HUES6 (cell line): ENCODE data around the gene DNAJC9.

Source experiments
- H3K27ac ChIP-seq: 2 replicates; pipeline ENCODE4 v1.7.0; 2013; ENCODE audit warnings: low read depth, mild to moderate bottlenecking, low read length, inconsistent platforms
- H3K27me3 ChIP-seq: 2 replicates; pipeline ENCODE4 v1.6.1; 2013; ENCODE audit warnings: low read length; ENCODE audit not compliant: control insufficient read depth, insufficient read depth
- H3K36me3 ChIP-seq: 2 replicates; pipeline ENCODE4 v1.6.1; 2013; ENCODE audit warnings: low read length; ENCODE audit not compliant: control insufficient read depth, insufficient read depth
- H3K4me1 ChIP-seq: 2 replicates; pipeline ENCODE4 v1.6.1; 2013; ENCODE audit warnings: low read length; ENCODE audit not compliant: control insufficient read depth, insufficient read depth
- H3K4me3 ChIP-seq: 2 replicates; pipeline ENCODE4 v1.5.1; 2013; ENCODE audit warnings: low read depth, low read length
- H3K9ac ChIP-seq: one replicate; pipeline ENCODE4 v1.6.1; 2013; ENCODE audit warnings: mild to moderate bottlenecking, low read length
- H3K9me3 ChIP-seq: 2 replicates; pipeline ENCODE4 v1.6.1; 2013; ENCODE audit warnings: low read depth, low read length; ENCODE audit not compliant: control insufficient read depth, insufficient read depth

DNAJC9 gene

DNA sequence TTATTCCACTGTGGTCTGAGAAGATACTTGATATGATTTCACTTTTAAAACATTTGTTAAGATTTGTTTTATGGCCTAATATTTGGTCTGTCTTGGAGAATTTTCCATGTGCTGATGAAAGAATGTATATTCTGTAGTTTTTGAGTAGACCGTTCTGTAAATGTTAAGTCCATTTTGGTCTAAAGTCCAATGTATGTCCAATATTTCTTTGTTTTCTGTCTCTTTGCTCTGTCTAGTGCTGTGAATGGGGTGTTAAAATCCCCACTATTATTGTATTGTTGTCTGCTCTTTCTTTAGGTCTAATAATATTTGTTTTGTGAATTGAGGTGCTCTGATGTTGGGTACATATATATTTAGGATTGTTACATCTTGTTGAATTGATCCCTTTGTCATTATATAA, 31.3 kb downstream of the DNAJC9 start:
- no peaks in the 10 kb centered on the region for H3K4me1 ChIP-seq

DNA sequence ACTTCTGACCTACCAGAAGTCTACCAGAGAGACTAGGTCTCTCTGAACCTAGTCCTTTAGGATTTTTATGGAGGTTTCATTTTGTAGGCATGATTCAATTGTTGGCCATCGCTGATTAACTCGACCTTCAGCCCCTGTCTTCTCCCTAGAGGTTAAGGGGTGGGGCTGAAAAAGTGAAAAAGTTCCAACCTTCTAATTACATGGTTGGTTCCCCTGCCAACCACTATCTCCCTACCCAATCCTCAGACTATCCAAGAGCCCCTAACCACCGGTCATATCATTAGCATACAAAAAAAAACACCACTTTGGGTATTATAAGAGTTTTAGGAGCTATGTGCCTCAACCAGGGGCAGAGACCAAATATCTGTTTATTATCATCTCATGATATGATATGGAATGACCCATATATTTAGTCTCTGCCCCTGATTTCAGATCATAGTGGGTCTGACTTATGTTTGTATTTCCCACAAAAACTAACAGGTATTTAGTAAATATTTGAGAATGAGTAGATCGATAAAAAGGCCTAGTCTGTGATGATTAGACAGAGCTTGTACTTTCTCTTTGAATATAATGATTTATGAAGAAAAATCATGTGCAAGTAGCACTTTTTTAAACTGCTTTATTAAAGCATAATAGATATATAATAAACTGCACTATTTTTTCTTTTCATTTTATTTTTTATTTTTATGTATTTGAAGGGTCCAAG, 35.8 kb downstream of the DNAJC9 start:
- no peak overlapping the region for H3K27ac ChIP-seq
- no peaks in the 10 kb centered on the region for H3K27me3 ChIP-seq
- no peaks in the 10 kb centered on the region for H3K4me1 ChIP-seq
- peaks cover 13% of the 10 kb centered on the region for H3K9me3 ChIP-seq
- H3K9ac ChIP-seq = no peak overlapping the region
- H3K4me3 ChIP-seq = no peak overlapping the region
- peaks cover 22% of the 10 kb centered on the region for H3K36me3 ChIP-seq

More for the DNA sequence above, 31.3 kb downstream of the DNAJC9 start:
- Histone ChIP-seq H3K36me3 (peaks cover 14% of the 10 kb centered on the region), H3K4me3 (no peak overlapping the region), H3K27ac (no peak overlapping the region), H3K9ac (no peak overlapping the region), H3K27me3 (no peaks in the 10 kb centered on the region), H3K9me3 (no peaks in the 10 kb centered on the region)

DNA sequence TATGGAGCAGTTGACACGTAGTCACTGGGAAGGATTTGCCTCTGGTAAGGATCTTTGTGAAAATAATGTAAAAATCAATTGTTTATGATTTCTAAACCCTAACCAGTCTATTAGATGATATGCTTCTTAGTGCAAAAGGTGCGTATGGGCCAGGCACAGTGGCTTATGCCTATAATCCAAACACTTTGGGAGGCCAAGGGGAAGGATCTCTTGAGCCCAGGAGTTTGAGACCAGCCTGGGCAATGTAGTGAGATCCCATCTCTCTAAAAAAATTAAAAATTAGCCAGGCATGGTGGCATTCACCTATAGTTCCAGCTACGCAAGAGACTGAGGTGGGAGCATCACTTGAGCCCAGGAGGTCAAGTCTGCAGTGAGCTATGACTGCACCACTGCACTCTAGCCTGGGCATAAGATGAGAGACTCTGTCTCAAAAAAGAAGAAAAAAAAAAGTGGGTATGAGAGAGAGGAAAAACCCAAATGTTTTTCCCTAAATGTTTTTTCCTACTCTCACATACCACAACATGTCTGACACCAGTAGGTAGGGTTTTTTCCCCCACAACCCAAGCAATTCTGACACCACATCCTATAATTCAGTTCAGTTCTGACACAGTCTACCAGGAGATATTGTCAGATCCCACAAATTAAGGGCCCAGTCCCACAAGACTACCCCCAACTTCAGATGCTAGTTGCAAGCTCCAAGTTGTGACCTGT, 36.5 kb downstream of the DNAJC9 start:
- Histone ChIP-seq H3K36me3 (peaks cover 23% of the 10 kb centered on the region), H3K4me1 (no peaks in the 10 kb centered on the region), H3K9ac (no peak overlapping the region), H3K9me3 (peaks cover 20% of the 10 kb centered on the region), H3K27ac (no peak overlapping the region), H3K27me3 (no peaks in the 10 kb centered on the region), H3K4me3 (no peak overlapping the region)

DNA sequence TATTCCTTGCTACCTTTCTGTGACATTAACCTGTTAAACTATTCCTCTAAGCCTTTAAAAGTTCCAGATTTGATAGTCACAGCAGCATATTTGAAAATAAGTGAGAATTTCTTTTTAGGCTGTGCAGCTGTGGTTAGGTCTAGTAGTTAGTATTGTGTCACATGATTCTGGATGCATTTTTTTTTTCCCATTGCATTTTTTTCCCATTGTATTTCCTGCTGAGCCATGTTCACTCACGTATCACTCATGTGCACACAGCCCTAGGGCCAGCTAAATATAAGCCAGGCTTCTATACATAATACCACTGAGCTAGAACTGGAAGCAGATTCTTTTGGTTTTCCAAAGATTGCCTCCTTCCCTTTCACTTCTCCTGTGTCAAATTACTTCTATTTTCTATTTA, 37.4 kb downstream of the DNAJC9 start:
- no peaks in the 10 kb centered on the region for H3K4me1 ChIP-seq
- H3K9ac ChIP-seq = no peak overlapping the region
- H3K4me3 ChIP-seq = no peak overlapping the region
- peaks cover 27% of the 10 kb centered on the region for H3K9me3 ChIP-seq
- H3K27me3 ChIP-seq = no peaks in the 10 kb centered on the region
- H3K36me3 ChIP-seq = peaks cover 26% of the 10 kb centered on the region
- H3K27ac ChIP-seq = no peak overlapping the region

DNA sequence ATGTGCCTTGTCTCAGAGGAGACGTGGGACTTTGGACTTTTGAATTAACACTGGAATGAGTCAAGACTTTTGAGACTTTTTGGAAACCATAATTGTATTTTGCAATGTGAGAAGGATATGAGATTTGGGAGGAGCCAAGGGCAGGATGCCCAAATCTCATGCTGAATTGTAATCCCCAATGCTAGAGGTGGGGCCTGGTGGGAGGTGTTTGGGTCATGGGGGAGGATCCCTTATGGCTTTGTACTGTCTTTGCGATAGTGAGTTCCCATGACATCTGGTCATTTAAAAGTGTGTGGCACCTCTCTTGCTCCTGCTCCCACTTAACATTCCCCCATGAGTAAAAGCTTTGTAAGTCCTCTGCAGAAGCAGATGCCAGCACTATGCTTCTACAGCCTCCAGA, 39.2 kb downstream of the DNAJC9 start:
- no peaks in the 10 kb centered on the region for H3K4me1 ChIP-seq
- no peaks in the 10 kb centered on the region for H3K27me3 ChIP-seq
- no peak overlapping the region for H3K4me3 ChIP-seq
- peaks cover 26% of the 10 kb centered on the region for H3K36me3 ChIP-seq
- H3K9ac ChIP-seq = no peak overlapping the region
- H3K27ac ChIP-seq = no peak overlapping the region
- H3K9me3 ChIP-seq = peaks cover 27% of the 10 kb centered on the region

DNA sequence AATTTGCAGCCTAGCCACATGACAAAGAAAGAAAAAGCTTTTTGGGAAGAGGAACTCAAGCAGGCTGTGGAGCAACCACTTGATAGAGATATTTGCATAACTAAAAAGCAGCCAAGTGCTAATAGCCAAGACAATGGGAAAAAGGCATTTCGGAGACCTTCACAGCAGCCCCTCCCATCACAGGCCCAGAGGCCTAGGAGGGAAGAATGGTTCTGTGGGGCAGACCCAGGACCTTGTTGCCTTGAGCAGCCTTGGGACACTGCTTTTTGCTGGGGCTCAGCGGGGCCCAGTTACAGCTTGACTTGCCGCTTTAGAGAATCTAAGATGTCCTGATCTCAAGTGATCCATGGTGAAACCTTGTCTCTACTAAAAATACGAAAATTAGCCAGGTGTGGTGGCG, 40.7 kb downstream of the DNAJC9 start:
- no peak overlapping the region for H3K27ac ChIP-seq
- no peaks in the 10 kb centered on the region for H3K27me3 ChIP-seq
- no peak overlapping the region for H3K4me3 ChIP-seq
- H3K36me3 ChIP-seq = peaks cover 26% of the 10 kb centered on the region
- no peaks in the 10 kb centered on the region for H3K4me1 ChIP-seq
- no peak overlapping the region for H3K9ac ChIP-seq
- H3K9me3 ChIP-seq = peaks cover 27% of the 10 kb centered on the region

DNA sequence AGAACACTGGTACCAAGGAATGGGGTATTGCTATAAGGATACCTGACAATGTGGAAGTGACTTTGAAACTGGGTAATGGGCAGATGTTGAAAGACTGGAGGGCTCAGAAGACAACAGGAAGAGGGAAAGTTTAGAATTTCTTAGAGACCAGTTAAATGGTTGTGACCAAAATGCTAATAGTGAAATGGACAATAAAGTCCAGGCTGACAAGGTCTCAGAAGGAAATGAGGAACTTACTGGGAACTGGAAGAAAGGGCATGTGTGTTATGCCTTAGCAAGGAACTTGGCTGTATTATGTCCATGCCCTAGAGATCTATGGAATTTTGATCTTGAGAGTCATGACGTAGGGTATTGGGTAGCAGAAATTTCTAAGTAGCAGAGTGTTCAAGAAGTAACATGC, 41.2 kb downstream of the DNAJC9 start:
- Histone ChIP-seq H3K4me3 (no peak overlapping the region), H3K27me3 (no peaks in the 10 kb centered on the region), H3K27ac (no peak overlapping the region), H3K4me1 (no peaks in the 10 kb centered on the region), H3K36me3 (peaks cover 26% of the 10 kb centered on the region), H3K9ac (no peak overlapping the region), H3K9me3 (peaks cover 27% of the 10 kb centered on the region)

DNA sequence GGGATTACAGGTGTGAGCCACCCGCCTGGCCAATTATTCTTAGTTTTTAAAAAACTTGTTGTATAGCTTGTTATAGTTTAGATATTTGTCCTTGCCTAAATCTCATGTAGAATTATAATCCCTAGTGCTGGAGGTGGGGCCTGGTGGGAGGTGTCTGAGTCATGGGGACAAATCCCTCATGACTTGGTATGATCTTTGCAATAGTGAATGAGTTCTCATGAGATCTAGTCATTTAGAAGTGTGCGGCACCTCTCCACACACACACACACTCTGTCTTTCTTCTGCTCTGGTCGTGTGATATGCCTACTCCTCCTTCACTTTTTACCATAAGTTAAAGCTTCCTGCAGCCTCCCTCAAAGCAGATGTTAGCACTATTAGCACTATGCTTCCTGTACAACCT, 42.0 kb downstream of the DNAJC9 start:
- Histone ChIP-seq H3K27ac (no peak overlapping the region), H3K9me3 (peaks cover 27% of the 10 kb centered on the region), H3K36me3 (peaks cover 20% of the 10 kb centered on the region), H3K4me3 (no peak overlapping the region), H3K4me1 (no peaks in the 10 kb centered on the region), H3K9ac (no peak overlapping the region), H3K27me3 (no peaks in the 10 kb centered on the region)
